Fibroblast of the aortic adventitia (primary cell): Measurements from ENCODE around the gene KLK13. TPM values are rescaled to one million over a fixed set of nuclear protein-coding genes. Genes with fewer than 3 reads are reported as not detected.

ENCODE experiments used
- DNase-seq: peaks from one replicate; pipeline ENCODE4 v3.0.0-alpha.2; 2010; ENCODE audit warnings: low read depth
- H3K4me3 ChIP-seq: 2 replicates; pipeline ENCODE4 v1.5.1; 2011; ENCODE audit warnings: low read depth, mild to moderate bottlenecking, control low read depth, low read length, moderate library complexity
- total RNA-seq: library from RNA; depleted of rRNA; stranded (reverse); fragments of >200 nt; gene quantifications from 2 replicates; pipeline ENCODE4 v1.2.3, GENCODE V29; 2012; ENCODE audit warnings: low replicate concordance
- TF ChIP-seq, protein P1 (sequence below): IDR thresholded peaks from 2 replicates; pipeline ENCODE4 v1.5.1; 2011; ENCODE audit warnings: mild to moderate bottlenecking, low read length, control low read depth, inconsistent platforms; ENCODE audit not compliant: insufficient read depth

Gene KLK13
- total RNA-seq, 1 donor: not detected

DNA sequence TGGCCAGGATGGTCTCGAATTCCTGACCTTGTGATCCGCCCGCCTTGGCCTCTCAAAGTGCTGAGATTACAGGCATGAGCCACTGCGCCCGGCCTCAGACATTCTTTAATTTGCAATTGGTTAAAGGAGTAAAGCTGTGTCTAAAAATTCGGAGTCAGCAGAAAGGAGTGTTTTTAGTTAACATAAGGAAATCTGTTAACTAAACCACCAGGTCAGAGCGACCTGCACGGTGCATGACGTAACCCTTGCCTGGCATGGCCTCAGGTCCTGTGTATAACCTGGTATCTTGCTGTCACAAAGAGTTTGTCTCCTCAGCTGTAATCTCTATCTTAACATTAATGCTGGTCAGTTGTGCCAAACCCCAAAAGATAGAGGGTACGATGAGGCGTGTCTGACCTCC lies 20.6 kb downstream of the KLK13 start:
- no peak for DNase-seq
- no peak overlapping the region for H3K4me3 ChIP-seq
- TF ChIP-seq, protein P1, sequence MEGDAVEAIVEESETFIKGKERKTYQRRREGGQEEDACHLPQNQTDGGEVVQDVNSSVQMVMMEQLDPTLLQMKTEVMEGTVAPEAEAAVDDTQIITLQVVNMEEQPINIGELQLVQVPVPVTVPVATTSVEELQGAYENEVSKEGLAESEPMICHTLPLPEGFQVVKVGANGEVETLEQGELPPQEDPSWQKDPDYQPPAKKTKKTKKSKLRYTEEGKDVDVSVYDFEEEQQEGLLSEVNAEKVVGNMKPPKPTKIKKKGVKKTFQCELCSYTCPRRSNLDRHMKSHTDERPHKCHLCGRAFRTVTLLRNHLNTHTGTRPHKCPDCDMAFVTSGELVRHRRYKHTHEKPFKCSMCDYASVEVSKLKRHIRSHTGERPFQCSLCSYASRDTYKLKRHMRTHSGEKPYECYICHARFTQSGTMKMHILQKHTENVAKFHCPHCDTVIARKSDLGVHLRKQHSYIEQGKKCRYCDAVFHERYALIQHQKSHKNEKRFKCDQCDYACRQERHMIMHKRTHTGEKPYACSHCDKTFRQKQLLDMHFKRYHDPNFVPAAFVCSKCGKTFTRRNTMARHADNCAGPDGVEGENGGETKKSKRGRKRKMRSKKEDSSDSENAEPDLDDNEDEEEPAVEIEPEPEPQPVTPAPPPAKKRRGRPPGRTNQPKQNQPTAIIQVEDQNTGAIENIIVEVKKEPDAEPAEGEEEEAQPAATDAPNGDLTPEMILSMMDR: no peak

GRCh38 chr19:51043497-51043896 lies 21.4 kb downstream of the KLK13 start:
- no peak for DNase-seq

DNA sequence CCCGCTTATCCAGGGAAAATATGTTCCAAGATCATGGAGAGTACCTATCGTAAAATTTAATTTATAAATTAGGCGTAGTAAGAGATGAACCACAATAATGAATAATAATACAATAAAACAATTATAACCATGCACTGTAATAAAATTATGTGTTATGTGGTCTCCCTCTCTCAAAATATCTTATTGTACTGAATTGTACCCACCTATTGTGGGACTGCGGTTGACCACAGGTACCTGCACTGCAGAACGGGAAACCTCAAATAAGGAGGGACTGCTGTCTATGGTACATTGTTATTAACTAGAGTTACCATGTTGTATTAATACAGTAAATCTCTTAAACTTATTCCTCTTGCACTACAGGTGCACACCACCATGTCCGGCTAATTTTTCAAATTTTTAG lies 24.7 kb downstream of the KLK13 start:
- no peak for DNase-seq
- TF ChIP-seq, protein P1: no peak
- H3K4me3 ChIP-seq: no peak overlapping the region

More at GRCh38 chr19:51043497-51043896, 21.4 kb downstream of the KLK13 start:
- TF ChIP-seq, protein P1: no peak
- no peak overlapping the region for H3K4me3 ChIP-seq

DNA sequence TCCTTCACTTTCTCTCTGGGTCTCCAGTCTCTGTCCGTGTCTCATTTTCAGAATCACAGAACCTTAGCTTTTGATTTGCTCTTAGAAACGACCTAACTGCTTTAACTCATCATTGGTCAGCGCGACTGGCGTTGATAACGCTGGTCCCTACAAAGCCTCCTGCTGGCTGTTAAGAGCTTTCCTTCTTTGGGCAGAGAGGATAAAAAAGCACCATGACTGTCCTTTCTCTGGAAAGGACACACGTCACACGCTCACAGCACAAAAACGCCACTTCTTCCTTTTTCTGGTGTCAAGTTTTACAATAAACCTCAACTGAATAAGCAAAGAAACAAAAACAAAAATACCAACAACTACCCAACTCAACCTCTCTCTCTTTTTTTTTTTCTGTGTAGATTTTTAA lies 28.4 kb downstream of the KLK13 start:
- no peak for DNase-seq
- TF ChIP-seq, protein P1: no peak
- no peak overlapping the region for H3K4me3 ChIP-seq

- H3K4me3 ChIP-seq: no peak within 1 kb of the TSS
- no peak for DNase-seq
- TF ChIP-seq, protein P1: no peak
Measured at GRCh38 chr19:51034704-51035103, 30.2 kb downstream of the KLK13 start, which contains the start of gene KLK12. Gene KLK12, minus strand, starts transcription at chr19:51035002. Its CDS starts 381 bp downstream, at chr19:51034621.

GRCh38 chr19:51031880-51032225 lies 33.0 kb downstream of the KLK13 start:
- no peak overlapping the region for H3K4me3 ChIP-seq
- TF ChIP-seq, protein P1: no peak
- DNase-seq: no peak

DNA sequence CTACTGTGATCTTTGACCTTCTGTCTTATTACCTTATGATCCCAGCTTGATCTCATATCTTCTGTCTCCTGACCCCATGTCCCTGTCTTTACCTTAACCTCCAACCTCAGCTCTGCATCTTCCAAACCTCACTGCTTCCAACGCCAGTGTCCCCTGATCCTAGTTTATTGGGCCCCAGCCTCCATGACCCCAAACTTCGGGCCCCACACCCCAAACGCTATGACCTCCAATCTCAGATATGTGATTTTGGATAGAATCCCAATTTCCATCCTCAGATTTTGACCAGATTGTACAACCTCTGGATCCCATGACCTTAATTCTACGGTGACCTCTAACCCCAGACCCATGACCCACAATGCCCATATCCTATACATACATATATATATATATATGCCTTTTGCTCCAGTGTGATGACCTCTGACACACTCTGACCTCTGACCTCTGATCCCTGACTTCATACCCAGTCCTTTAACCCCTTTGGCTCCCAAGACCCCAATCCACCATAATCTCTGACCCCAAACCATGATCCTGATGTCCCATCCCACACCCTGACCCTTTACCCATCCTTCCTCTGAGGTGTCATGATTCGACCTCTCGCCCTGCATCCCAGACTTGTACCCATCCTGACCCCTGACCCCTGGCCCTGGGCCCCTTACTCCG lies 33.5 kb downstream of the KLK13 start:
- no peak for DNase-seq
- H3K4me3 ChIP-seq: no peak overlapping the region
- TF ChIP-seq, protein P1: no peak
